K562 (cell line): ENCODE data around the gene MYH2. TPM values are rescaled to one million over a fixed set of nuclear protein-coding genes. Genes with fewer than 3 reads are reported as not detected.

Experiments used
- ATAC-seq: fragments of 200-7000 bp; cut with Tn5 transposase; 3 replicates; pipeline ENCODE4 v1.9.1; 2020; ENCODE audit warnings: moderate library complexity
- BruUV-seq: library from RNA; stranded (reverse); fragments of 400-500 nt; replicated peaks from 2 replicates; lab custom pipeline; 2021; lab: Mats Ljungman, UMichigan
- CTCF ChIA-PET: fragments of 300-600 bp; formaldehyde crosslinking; extraction: SDS; loops from one replicate; lab custom pipeline; 2021; ENCODE audit warnings: low intra/inter-chr PET ratio; lab: Yijun Ruan, JAX
- POLR2A ChIA-PET: fragments of 300-600, 350-650 bp; sonication (Branson Sonifier 250); formaldehyde crosslinking; extraction: SDS; loops from one replicate; lab custom pipeline; 2021; ENCODE audit warnings: antibody characterized with exemption, inconsistent platforms; lab: Yijun Ruan, JAX
- DNase-seq, 4 experiments: peaks; one replicate each; pipeline versions ENCODE4 v3.0.0 to v3.0.0-alpha.2; 2011 to 2018; ENCODE audit warnings: low spot score in 3 of 4, mixed read lengths in 3 of 4; ENCODE audit errors: extremely low read depth in 1 of 4
- FAIRE-seq: peaks from 2 replicates; lab custom pipeline; 2011; peaks lifted over from hg19 to GRCh38; lab: Jason Lieb, UNC
- H2AFZ ChIP-seq: 2 replicates; pipeline ENCODE4 v1.6.0; 2011; ENCODE audit warnings: low read depth, low read length, control low read depth, inconsistent platforms
- H3K27ac ChIP-seq: fragments of 200-600 bp; 3 replicates; pipeline ENCODE4 v1.8.0; 2011; ENCODE audit warnings: low read depth, mild to moderate bottlenecking, control low read depth, inconsistent platforms, low read length, moderate library complexity, mixed read lengths; ENCODE audit errors: extremely low read depth
- H3K27me3 ChIP-seq, 2 experiments: fragments of 300-600 bp in 1 of 2; 2 replicates in 1 of 2; 3 replicates in 1 of 2; pipeline versions ENCODE4 v1.6.0 to v1.8.0; 2011; ENCODE audit warnings: inconsistent platforms in 2 of 2, low read length in 2 of 2, mild to moderate bottlenecking in 1 of 2, mixed read lengths in 1 of 2, moderate library complexity in 1 of 2; ENCODE audit not compliant: control insufficient read depth in 2 of 2, insufficient read depth in 2 of 2
- H3K36me3 ChIP-seq: fragments of 300-600 bp; 3 replicates; pipeline ENCODE4 v1.8.0; 2011; ENCODE audit warnings: mild to moderate bottlenecking, low read length, inconsistent platforms; ENCODE audit not compliant: control insufficient read depth, insufficient read depth
- H3K4me1 ChIP-seq, 2 experiments: fragments of 200-600 bp in 1 of 2; replicated peaks in 1 of 2; 2 replicates in 1 of 2; 3 replicates in 1 of 2; pipeline versions ENCODE4 v1.5.1 to v1.8.0; 2011; ENCODE audit warnings: inconsistent platforms in 2 of 2, low read length in 2 of 2, mild to moderate bottlenecking in 1 of 2, mixed read lengths in 1 of 2, moderate library complexity in 1 of 2; ENCODE audit not compliant: control insufficient read depth in 2 of 2, insufficient read depth in 2 of 2
- H3K4me2 ChIP-seq: 2 replicates; pipeline ENCODE4 v1.6.1; 2011; ENCODE audit warnings: low read length, control low read depth, inconsistent platforms, mixed read lengths; ENCODE audit not compliant: insufficient read depth
- H3K4me3 ChIP-seq: fragments of 200-600 bp; sonication (generic), shearing (Covaris generic); 2 replicates; pipeline ENCODE4 v1.5.1; 2016; ENCODE audit warnings: control low read depth, inconsistent platforms
- H3K79me2 ChIP-seq: fragments of 200-600 bp; 3 replicates; pipeline ENCODE4 v1.8.0; 2011; ENCODE audit warnings: low read length, inconsistent platforms; ENCODE audit not compliant: control insufficient read depth, insufficient read depth
- H3K9ac ChIP-seq, 2 experiments: 2 replicates each; pipeline versions ENCODE4 v1.6.0 to v1.6.1; 2011; ENCODE audit warnings: low read depth in 2 of 2, low read length in 2 of 2, control low read depth in 1 of 2, inconsistent platforms in 1 of 2, mild to moderate bottlenecking in 1 of 2, mixed read lengths in 1 of 2; ENCODE audit not compliant: insufficient read depth in 1 of 2
- H3K9me1 ChIP-seq: one replicate; pipeline ENCODE4 v1.6.0; 2011; ENCODE audit warnings: inconsistent platforms, mild to moderate bottlenecking, low read length, moderate library complexity; ENCODE audit not compliant: control insufficient read depth, insufficient read depth
- H3K9me3 ChIP-seq: replicated peaks from 2 replicates; pipeline ENCODE4 v1.5.1; 2011; ENCODE audit warnings: low read depth, low read length, inconsistent platforms; ENCODE audit not compliant: control insufficient read depth, insufficient read depth
- H4K20me1 ChIP-seq: replicated peaks from 2 replicates; pipeline ENCODE4 v1.6.1; 2011; ENCODE audit warnings: low read length, inconsistent platforms, mixed read lengths; ENCODE audit not compliant: control insufficient read depth, insufficient read depth
- BMI1 ChIP-seq: fragments of 150-350 bp; IDR thresholded peaks from 2 replicates; pipeline ENCODE4 v1.6.1; 2014; ENCODE audit warnings: low read length
- CAMTA2 ChIP-seq: fragments of 250-450 bp; sonication (Bioruptor Pico); conservative IDR thresholded peaks from 2 replicates; pipeline ENCODE4 v1.5.1; 2022
- CC2D1A ChIP-seq: fragments of 450-650 bp; IDR thresholded peaks from 2 replicates; pipeline ENCODE4 v1.6.1; 2017; ENCODE audit warnings: mild to moderate bottlenecking
- USF2 ChIP-seq: sonication (generic); formaldehyde crosslinking; IDR thresholded peaks from 2 replicates; pipeline ENCODE4 v1.5.0; 2020; ENCODE audit warnings: missing genetic modification reagents
- ZBTB5 ChIP-seq: fragments of 450-650 bp; IDR thresholded peaks from 2 replicates; pipeline ENCODE4 v1.6.1; 2017; ENCODE audit warnings: antibody characterized with exemption
- ZNF232 ChIP-seq: sonication (generic); formaldehyde crosslinking; IDR thresholded peaks from 2 replicates; pipeline ENCODE4 v1.8.0; 2022; ENCODE audit warnings: mild to moderate bottlenecking, missing genetic modification reagents
- WGBS: fragments of 100-300 bp; shearing (Covaris generic); methylation state at CpG from one replicate; pipeline ENCODE4 v1.1.6; 2016; ENCODE audit warnings: low coverage, mixed read lengths; ENCODE audit not compliant: insufficient coverage; ENCODE audit errors: missing lambda C conversion rate; 5-methylcytosine and 5-hydroxymethylcytosine counted together
- in situ Hi-C: fragments of 300-500 bp; cut with MboI; formaldehyde crosslinking; loops from 4 replicates; pipeline ENCODE4 v1.15.0; 2018; ENCODE audit warnings: inconsistent platforms, mixed read lengths
- intact Hi-C: fragments of 100-400 bp; cut with micrococcal nuclease; formaldehyde crosslinking; loops from 2 replicates; pipeline ENCODE4 v1.14.2; 2022
- polyA plus RNA-seq, 8 experiments: library from polyadenylated mRNA; depleted of rRNA in 4 of 8; stranded (reverse) in 5 of 8; unstranded in 3 of 8; fragments of >200 nt; fragmentation: Nextera tagmentation in 2 of 8; fragmentation: Illumina TruSeq in 1 of 8; extraction: Ambion mirVana in 2 of 8; extraction: Trizol in 1 of 8; gene quantifications; 2 replicates each; pipeline versions ENCODE4 v1.2.1 to v1.2.3, GENCODE V29; 2011 to 2014; ENCODE audit warnings: inconsistent platforms in 1 of 8, missing spikeins in 1 of 8
- total RNA-seq, 7 experiments: library from RNA; depleted of rRNA in 6 of 7; stranded (reverse); fragments of >200 nt in 6 of 7; fragmentation: Illumina TruSeq in 2 of 7; extraction: Trizol in 2 of 7; gene quantifications; 2 replicates each; pipeline versions ENCODE4 v1.2.1 to v1.2.3, GENCODE V29; 2011 to 2021; ENCODE audit warnings: low replicate concordance in 1 of 7

MYH2 gene
- total and polyA plus RNA-seq, 9 of the 15 experiments (the other 6 are each of a cell fraction or from before 2014, with no cell fraction given), result not detected

- ATAC-seq, result no peak
Measured at GRCh38 chr17:10579270-10579669, 29.8 kb upstream of the MYH2 start.

More at GRCh38 chr17:10579270-10579669, 29.8 kb upstream of the MYH2 start:
- H3K36me3 ChIP-seq, result no peaks in the 10 kb centered on the region
- 0% methylated on average over 2 of the region's 2 CpGs for WGBS
- no peak overlapping the region for H3K27ac ChIP-seq
- DNase-seq, result no peak
- no peak for TF ChIP-seq ZBTB5
- TF ChIP-seq ZNF232 (CRISPR knock-in tag), result no peak
- TF ChIP-seq USF2 (CRISPR knock-in tag), result no peak
- TF ChIP-seq CAMTA2, result no peak
- no peak for TF ChIP-seq CC2D1A
- TF ChIP-seq BMI1, result no peak
- ChIA-PET CTCF (no interaction called here), POLR2A (no interaction called here)
- no peak overlapping the region for H3K4me3 ChIP-seq
- H3K9ac ChIP-seq, result no peak overlapping the region
- intact Hi-C loops (no loop called here), in situ Hi-C loops (no loop called here)
- BruUV-seq, result no TSS peak
- H3K79me2 ChIP-seq, result no peaks in the 10 kb centered on the region
- no peaks in the 10 kb centered on the region for H3K9me1 ChIP-seq
- H4K20me1 ChIP-seq, result no peaks in the 10 kb centered on the region
- no peak overlapping the region for H2AFZ ChIP-seq
- no peak for FAIRE-seq
- no peaks in the 10 kb centered on the region for H3K27me3 ChIP-seq
- H3K4me2 ChIP-seq, result no peak overlapping the region
- H3K4me1 ChIP-seq, result no peaks in the 10 kb centered on the region
- H3K9me3 ChIP-seq, result no peaks in the 10 kb centered on the region
